Ishikawa (cell line): ENCODE data around the gene KRTAP5-1.

ENCODE experiments used
- CEBPB ChIP-seq: IDR thresholded peaks from 2 replicates; pipeline ENCODE4 v1.6.1; 2012
- CREB1 ChIP-seq: IDR thresholded peaks from 2 replicates; pipeline ENCODE4 v1.6.1; 2012; ENCODE audit warnings: low read depth
- EGR1 ChIP-seq: IDR thresholded peaks from 2 replicates; pipeline ENCODE4 v1.6.1; 2012
- EP300 ChIP-seq: IDR thresholded peaks from 2 replicates; pipeline ENCODE4 v1.6.1; 2012; ENCODE audit warnings: borderline replicate concordance
- FOXM1 ChIP-seq: IDR thresholded peaks from 2 replicates; pipeline ENCODE4 v1.6.1; 2012; ENCODE audit warnings: low read depth, borderline replicate concordance
- MAX ChIP-seq: IDR thresholded peaks from 2 replicates; pipeline ENCODE4 v1.6.1; 2012
- NFIC ChIP-seq: IDR thresholded peaks from 2 replicates; pipeline ENCODE4 v1.6.1; 2012
- RAD21 ChIP-seq: IDR thresholded peaks from 2 replicates; pipeline ENCODE4 v1.6.1; 2012; ENCODE audit warnings: low read depth
- REST ChIP-seq: IDR thresholded peaks from 2 replicates; pipeline ENCODE4 v1.6.1; 2012; ENCODE audit warnings: low read depth, mild to moderate bottlenecking
- TAF1 ChIP-seq: IDR thresholded peaks from 2 replicates; pipeline ENCODE4 v1.6.1; 2012; ENCODE audit warnings: low read depth, mild to moderate bottlenecking
- TCF12 ChIP-seq: IDR thresholded peaks from 2 replicates; pipeline ENCODE4 v1.6.1; 2012; ENCODE audit warnings: low read depth
- TEAD4 ChIP-seq: IDR thresholded peaks from 2 replicates; pipeline ENCODE4 v1.6.1; 2012
- USF1 ChIP-seq: IDR thresholded peaks from 2 replicates; pipeline ENCODE4 v1.6.1; 2012
- YY1 ChIP-seq: IDR thresholded peaks from 2 replicates; pipeline ENCODE4 v1.6.1; 2012; ENCODE audit warnings: low read depth

GRCh38 chr11:1569251-1569780 is 15.8 kb downstream of the KRTAP5-1 start:
- no peak for TF ChIP-seq FOXM1
- no peak for TF ChIP-seq MAX
- TF ChIP-seq USF1 = no peak
- no peak for TF ChIP-seq TAF1
- no peak for TF ChIP-seq RAD21
- TF ChIP-seq NFIC = no peak
- no peak for TF ChIP-seq REST
- TF ChIP-seq CREB1 = no peak
- TF ChIP-seq TEAD4 = no peak
- TF ChIP-seq CEBPB = no peak
- no peak for TF ChIP-seq EP300
- no peak for TF ChIP-seq TCF12
- no peak for TF ChIP-seq YY1
- no peak for TF ChIP-seq EGR1
